Astrocyte (in vitro differentiated cells and primary cell): ENCODE results near the gene PSME4.

Experiments
- EZH2 ChIP-seq: IDR thresholded peaks from 2 replicates; pipeline ENCODE4 v1.6.1; 2012; ENCODE audit warnings: mild to moderate bottlenecking, low read length, inconsistent platforms; ENCODE audit not compliant: insufficient read depth
- TF ChIP-seq, protein P1 (sequence below): IDR thresholded peaks from 2 replicates; pipeline ENCODE4 v1.5.1; 2011; ENCODE audit warnings: low read depth, mild to moderate bottlenecking, inconsistent platforms, low read length, moderate library complexity; ENCODE audit not compliant: insufficient read depth

GRCh38 chr2:53970724-53971602, at the start of gene PSME4:
- TF ChIP-seq, protein P1, sequence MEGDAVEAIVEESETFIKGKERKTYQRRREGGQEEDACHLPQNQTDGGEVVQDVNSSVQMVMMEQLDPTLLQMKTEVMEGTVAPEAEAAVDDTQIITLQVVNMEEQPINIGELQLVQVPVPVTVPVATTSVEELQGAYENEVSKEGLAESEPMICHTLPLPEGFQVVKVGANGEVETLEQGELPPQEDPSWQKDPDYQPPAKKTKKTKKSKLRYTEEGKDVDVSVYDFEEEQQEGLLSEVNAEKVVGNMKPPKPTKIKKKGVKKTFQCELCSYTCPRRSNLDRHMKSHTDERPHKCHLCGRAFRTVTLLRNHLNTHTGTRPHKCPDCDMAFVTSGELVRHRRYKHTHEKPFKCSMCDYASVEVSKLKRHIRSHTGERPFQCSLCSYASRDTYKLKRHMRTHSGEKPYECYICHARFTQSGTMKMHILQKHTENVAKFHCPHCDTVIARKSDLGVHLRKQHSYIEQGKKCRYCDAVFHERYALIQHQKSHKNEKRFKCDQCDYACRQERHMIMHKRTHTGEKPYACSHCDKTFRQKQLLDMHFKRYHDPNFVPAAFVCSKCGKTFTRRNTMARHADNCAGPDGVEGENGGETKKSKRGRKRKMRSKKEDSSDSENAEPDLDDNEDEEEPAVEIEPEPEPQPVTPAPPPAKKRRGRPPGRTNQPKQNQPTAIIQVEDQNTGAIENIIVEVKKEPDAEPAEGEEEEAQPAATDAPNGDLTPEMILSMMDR: no peak
- no peak for TF ChIP-seq EZH2
